ENCODE results near the gene MCCC1.

DNA sequence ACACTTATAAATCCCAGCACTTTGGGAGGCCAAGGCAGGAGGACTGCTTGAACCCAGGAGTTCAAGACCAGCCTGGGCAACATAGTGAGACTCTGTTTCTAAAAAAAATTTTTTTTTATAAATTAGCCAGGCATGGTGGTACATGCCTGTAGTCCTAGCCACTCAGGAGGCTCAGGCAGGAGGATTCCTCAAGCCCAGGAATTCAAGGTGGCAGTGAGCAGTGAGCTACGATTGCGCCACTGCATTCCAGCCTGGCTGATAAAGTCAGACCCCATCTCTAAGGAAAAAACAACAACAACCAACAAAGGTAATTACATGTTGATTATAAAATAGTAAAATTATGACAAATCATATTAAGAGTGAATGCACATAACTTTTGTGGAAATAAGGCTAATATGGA lies 40.9 kb downstream of the MCCC1 start:
- TF ChIP-seq, protein P1, sequence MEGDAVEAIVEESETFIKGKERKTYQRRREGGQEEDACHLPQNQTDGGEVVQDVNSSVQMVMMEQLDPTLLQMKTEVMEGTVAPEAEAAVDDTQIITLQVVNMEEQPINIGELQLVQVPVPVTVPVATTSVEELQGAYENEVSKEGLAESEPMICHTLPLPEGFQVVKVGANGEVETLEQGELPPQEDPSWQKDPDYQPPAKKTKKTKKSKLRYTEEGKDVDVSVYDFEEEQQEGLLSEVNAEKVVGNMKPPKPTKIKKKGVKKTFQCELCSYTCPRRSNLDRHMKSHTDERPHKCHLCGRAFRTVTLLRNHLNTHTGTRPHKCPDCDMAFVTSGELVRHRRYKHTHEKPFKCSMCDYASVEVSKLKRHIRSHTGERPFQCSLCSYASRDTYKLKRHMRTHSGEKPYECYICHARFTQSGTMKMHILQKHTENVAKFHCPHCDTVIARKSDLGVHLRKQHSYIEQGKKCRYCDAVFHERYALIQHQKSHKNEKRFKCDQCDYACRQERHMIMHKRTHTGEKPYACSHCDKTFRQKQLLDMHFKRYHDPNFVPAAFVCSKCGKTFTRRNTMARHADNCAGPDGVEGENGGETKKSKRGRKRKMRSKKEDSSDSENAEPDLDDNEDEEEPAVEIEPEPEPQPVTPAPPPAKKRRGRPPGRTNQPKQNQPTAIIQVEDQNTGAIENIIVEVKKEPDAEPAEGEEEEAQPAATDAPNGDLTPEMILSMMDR (IDR thresholded peaks at IDR 0.05), result no peak
- TF ChIP-seq POLR2A (IDR thresholded peaks at IDR 0.05) (no peak), EP300 (IDR thresholded peaks at IDR 0.05) (no peak)

Data from suprapubic skin (tissue), 3 donors.